Stimulated activated CD8-positive, alpha-beta memory T cell treated with anti-CD3 and anti-CD28 coated beads, Interleukin-15, amount 100 ng/mL, for 4 hours (primary cell): ENCODE data around the gene AMPD3.

Experiments used
- DNase-seq, 2 donors: peaks; one replicate each; pipeline ENCODE4 v3.0.0-alpha.2; 2020; ENCODE audit warnings: low read depth in 2 of 2

Gene AMPD3

DNA sequence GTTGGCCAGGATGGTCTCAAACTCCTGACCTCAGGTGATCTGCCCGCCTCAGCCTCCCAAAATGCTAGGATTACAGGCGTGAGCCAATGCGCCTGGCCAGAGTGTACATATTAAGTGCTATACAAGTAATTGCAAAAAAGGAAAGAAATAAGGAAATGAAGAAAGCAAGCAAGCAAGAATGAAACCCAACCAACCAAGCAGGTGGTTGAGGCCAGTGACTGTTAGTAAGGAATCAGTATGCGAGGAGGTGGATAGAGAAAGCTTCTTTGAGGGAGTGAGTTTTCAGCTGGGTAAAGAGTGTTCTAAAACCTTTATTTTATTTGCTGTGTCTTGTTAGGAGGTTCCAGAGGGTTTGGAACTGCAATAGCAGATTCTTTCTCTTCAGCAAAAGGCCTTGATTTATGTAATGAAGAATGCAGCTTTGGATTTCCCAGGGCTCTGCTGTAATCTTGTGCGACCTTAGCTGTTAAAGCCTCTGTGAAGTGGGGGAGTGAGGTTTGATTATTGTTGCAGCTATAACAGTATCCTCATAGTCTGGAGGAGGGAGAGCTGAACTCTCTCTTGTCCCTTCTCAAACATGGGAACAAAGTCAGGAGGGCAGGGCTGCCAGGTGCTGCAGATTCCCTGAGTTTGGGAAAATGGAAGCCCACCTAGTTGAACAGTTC is 5.7 kb downstream of the AMPD3 start:
- DNase-seq: no peak

DNA sequence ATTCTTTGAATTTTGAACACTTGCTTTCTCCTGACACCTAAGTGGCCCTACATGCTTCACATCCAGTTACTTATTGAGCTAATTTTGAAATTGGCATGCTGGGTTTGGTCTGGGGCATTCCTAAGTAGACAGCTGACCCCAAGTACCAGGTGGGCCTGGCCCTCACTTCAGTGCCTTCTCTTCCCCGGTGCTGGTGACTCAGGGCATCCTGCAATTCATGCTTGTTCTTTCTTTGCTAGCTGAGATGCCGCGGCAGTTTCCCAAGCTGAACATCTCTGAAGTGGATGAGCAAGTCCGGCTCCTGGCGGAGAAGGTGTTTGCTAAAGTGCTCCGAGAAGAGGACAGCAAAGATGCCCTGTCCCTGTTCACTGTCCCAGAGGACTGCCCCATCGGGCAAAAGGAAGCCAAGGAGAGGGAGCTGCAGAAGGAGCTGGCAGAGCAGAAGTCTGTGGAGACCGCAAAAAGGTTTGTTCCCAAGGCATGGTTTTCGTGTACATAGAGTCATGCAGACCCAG is 6.3 kb downstream of the AMPD3 start:
- DNase-seq: no peak

DNA sequence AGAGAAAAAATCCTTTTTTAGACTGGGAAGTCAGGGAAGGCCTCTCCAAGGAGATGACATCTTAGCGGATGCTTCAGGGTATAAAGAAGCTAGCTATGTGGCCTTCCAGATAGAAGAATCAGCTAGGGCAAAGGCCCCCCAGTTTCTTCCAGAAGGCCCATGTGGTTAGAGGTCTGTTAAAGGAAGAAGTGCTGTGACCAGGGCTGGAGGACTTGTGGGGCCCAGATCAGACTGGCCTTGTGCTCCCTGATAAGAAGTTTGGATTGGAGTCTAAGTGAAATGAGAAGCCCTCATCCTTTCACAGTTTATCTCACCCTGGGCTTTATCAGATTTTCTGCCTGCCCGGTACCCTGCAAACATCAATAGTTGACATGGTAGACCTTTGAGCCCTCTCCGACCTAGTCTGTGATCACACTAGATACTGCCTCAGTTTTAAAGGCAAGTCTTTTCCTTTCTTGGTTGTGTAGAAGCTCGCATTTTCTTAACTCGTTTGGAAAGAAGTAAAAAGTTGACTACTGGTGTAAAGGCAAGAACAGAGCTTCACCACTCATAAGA is 7.8 kb downstream of the AMPD3 start:
- DNase-seq: no peak

DNA sequence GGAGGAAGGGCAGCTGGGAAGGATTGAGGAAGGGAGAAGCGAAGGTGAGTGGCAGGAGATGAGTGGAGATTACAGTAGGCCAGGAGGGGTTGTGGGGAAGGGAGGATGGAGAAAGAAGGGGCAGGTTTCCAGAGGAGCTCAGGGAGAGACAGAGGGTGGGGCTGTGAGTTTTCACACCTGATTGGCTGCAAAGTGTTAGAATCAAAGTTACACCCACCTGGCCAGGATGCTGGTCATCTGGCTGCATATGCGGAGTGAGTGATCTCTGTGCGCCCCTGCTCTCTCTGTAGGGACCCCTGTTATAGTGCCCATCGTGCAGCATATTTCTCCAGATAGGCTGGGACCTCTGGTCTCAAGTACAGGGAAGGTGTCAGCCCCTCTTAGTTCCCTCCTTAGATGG is 18.3 kb downstream of the AMPD3 start:
- no peak for DNase-seq

DNA sequence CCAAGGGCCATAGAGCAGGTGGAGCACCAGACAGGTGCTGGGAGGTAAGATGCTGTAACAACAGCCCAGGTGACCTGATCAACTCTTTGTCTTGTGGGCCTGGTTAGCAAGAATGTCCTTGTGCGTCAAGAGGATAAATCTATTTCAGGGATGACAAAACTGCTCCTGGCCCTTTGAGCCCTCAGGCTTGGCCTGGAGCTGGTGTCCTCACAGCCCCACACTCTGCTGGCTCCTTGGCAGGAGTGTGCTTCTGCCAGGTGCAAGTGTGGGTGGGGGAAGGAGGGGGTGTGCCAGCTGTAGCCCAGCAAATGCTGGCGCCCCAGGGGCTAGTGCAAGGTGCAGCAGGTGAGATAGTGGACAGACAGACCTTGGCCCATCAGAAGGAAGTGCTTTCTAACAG is 19.5 kb downstream of the AMPD3 start:
- no peak for DNase-seq

DNA sequence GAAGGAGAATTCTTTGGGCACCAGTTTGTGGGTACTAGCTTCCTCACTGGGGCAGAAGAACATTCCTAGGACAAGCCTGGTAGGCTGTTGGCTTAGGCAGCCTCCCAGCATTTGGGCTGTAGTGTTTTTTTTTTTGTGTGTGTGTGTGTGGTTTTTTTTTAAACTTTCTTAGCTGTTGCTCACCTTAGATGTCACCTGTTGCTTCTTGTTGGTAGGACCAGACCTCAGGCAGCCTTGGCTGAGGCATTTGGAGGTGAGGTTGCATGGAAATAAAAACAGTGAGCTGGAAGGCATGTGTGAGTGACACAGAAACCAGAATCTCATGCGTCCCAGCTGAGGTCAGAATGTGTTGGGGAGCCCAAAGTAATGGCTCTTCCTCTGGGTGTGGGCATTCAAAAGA is 21.3 kb downstream of the AMPD3 start:
- DNase-seq: no peak

DNA sequence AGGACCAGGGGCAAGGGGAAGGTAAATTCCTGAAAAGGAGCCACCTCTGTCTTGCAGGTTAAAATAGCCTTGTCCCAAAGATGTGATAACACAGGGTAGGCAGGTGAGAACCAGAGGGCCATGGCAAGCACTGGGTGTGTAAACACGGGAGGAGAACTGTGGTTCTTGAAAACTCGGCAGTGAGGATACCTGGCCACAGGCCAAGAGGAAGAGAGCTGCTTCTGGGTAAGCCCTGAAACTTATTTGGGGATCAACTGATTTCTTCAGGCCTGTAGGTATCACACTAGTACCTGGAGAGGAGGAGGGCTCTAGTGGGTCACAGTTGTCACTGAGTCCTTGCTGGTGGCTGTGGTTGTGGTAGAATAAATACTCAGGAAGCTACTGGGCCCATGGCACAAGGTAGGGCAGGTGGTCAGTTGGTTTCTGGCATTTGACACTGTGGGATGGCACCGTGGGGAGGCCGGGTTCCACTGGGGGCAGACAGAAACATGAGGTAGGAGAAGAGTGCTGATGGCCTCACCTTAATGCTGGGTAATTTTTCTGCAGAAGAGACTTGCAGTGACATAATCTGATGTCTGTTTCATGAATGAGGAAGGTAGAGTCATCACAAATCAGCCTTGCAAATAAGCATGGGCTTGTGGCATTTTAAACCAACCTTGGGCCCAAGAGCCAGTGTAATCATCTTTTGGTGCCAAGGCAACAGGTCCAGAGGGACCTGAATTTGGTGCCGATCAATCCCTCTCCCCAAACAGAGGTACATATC is 22.0 kb downstream of the AMPD3 start:
- no peak for DNase-seq

DNA sequence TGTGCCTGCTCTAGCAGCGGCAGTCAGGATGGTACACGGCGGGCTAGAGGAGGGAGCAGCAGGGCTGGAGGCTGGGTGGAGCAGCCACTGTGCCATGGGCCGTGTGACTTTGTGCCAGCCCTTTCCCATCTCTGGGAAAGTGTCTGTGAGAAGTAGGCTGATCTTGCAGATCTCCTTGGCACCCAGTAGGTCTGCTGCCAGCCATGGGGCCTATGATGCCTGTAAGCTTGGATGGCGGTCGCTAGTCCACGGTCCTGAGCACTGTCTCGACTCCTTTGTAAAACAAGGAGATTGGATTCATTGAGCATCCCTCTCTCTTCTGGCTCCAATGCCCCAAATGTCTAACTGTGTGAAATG is 22.6 kb downstream of the AMPD3 start:
- no peak for DNase-seq

DNA sequence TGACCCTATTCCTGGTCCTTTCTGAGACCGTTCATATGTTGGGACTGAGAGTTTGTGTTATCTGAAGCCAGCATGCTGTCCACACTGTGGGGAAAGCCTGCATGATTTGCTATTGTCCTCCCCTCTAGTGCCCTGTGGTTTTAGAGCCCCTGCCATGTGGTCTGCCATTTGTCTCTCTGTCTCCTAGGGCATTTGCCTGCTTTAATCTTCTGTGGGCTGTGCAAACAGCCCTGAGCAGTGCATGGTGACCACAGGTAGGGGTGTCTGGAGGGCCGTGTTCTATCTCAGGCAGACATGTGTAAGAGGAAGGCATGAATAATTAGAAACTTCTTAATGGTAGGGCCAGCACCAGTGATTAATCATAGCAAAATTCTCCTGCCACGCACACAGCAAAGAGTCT is 23.0 kb downstream of the AMPD3 start:
- no peak for DNase-seq

DNA sequence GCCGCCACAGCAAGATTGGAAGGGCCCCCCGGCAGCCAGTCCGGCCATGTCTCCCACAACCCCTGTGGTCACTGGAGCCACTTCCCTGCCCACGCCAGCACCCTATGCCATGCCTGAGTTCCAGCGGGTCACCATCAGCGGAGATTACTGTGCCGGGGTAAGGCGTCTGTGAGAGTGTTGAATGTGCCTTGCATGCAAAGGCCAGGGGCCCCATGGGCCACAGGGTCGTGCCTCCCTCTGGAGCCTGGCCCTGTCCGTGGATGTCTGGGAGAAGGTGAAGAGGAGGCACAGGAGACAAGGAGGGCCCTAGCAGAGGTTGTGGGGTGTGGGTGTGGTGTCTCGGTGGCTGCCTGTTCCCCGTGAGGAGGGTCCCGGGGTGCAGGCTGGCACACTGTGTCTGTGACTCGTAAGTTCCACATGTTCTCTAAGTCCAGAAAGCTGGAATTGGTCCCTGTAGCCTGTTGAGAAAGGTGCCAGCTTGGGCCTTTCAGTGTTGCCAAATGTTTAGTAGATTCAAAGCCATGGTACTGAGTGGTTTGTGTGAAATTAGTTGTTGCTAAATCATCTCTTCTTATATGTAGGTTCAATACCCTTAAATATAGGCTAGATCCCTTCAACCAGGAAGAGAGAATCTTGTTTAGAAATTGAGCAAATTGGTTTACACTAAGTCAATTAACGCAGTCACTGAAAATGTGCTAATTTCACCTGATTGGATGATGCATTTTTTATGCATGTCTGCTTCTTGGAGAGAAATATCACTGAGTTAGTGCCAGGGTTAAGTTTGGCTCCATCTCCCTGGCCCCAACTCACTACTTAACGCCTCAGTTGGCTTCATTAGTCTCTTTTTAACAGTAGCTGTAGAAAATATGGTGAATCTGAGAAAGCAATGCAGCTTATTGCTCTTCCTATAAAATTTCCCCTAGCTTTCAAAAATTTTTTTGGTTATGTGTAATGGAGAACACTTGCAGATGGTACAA is 23.8 kb downstream of the AMPD3 start:
- DNase-seq: no peak

DNA sequence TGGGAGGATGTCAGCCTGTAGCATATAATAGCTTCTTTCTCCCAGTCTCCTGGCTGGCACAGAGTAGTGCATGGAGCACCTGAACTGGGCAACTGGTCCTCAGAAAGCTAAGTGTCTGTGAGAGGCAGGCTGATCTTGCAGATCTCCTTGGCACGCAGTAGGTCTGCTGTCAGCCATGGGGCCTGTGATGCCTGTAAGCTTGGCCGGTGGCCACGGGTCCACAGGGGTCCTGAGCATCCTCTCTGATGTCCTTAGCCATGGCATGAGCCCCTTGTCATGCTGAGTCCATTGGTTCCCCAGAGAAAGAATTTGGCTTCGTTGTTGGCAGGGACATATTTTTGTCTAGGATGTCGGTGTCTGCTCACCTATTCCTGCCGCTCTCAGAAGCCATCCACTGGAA is 25.0 kb downstream of the AMPD3 start:
- DNase-seq: no peak

DNA sequence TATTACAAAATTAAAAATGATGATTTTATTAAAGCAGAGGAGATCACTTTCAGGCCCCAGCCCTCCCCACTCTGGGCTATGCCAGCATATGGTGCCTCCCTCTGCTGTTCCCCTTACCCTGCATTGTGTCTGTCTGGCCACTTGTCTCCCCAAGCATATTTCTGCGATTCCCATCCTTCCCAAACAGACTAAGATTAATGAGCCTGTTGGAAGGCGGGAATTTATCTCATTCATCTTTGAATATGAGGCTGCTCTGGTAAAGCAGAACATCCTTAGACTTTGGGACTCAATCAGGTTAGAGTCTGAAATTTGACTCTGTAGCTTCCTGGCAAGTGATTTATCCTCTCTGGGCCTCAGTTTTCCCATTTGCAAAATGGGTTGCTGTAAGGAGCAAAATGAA is 25.7 kb downstream of the AMPD3 start:
- no peak for DNase-seq

DNA sequence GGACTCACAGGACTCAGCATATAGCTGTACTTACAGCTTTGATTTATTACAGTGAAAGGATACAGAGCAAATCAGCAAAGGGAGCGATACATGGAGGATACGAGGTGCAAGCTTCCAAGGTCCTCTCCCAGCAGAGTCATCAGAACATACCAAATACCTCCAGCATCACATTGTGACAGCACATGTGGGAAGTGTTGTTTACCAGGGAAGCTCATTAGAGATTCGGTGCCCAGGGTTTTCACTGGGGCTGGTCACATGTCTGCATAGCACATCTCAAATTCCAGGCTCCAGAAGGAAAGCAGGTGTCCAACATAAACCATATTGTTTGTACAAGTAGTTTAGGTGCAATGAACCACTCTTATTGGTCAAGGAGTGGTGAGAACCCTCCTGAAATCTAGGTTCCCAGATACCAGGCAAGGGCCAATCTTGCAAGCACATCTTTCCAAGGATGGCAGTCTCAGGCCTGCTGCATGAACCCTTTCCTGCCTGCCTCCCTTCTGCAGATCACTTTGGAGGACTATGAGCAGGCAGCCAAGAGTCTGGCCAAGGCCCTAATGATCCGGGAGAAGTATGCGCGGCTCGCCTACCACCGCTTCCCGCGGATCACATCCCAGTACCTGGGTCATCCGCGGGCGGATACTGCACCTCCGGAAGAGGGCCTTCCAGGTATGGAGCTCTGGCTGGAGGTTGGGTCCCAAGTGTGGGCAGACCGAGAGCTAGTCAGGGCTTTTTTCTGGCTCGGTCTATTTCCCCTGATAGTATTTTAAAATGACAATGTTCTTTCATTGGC is 26.7 kb downstream of the AMPD3 start:
- no peak for DNase-seq

DNA sequence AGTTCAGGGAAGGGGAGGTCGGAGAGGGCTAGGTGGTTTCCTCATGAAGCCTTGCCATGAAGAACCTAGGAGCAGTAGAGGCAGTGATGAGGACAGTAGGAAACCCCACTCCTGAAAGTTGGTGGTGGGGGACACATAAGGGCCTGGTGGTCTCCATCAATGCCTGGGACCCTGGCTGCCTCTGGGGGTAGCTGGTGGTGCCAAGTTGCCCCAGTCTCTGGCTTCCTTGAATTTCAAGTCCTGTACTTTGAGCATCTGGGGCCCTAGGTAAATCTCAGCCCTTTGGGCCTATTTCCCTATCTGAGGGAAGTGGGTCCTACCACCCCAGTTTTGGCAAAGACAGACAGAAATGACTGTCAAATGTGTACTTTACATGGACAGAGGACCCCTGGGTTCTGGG is 28.1 kb downstream of the AMPD3 start:
- no peak for DNase-seq

DNA sequence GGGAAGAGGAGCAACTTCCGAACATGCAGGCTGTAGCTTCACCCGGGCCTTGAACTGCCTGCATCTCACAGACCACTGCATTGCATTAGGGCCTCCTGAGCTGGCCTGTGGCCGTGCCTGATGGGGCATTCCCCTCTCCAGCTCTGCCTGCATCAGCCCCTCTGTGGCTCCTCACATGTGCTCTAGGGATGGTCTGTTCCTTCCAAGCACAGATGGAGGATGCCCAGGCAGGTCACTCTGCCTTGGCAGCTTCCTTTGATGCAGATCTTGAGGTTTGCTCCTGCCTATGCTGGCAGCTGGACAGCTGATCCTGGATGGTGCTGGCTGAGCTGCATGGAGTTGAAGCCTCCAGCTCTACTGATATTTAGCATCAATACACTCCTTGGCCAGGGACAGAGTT is 28.5 kb downstream of the AMPD3 start:
- no peak for DNase-seq

DNA sequence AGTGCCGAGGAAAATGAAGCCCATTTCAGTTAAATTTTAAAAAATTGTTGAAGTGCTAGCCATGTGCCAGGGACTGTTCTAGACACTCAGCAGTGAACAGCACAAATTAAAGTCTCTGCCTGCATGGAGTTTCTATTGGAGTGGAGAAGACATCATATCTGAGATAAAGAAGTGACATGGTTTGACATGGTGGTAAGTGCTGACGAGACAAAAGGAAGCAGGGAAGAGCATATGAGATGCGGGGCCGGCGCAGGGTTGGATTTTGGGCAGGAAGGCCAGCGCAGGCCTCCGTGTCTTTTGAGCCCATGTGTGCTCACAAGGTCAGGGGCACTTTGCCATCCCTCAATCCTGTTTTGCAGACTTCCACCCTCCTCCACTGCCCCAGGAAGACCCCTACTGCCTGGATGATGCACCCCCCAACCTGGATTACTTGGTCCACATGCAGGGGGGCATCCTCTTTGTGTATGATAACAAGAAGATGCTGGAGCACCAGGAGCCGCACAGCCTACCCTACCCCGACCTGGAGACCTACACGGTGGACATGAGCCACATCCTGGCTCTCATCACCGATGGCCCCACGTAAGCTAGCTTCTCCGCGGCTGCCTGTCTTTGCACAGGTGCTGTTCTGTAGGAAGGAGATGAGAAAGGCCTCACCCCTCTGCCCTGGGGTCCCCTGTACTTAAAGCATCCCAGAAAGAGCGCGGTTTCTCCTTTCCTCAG is 29.6 kb downstream of the AMPD3 start:
- DNase-seq: no peak

DNA sequence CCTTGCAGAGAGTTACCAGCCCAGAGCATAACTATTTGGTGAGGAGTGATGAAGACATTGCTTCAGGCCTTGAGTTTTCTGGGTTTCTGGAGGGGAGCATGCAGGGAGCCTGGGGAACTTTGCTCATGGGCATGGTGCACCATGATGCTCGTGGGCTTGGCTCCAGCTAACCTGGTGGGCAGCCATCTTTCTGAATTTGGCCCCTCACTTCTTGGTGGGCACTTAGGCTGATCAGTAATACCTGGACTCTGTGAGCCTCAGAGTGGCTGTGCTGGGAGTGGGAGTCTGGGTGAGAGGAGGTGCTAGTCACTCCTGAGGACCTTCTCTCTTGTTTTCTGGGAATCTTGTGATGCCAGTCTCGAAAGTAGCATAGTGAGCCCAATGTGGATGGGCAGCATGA is 30.6 kb downstream of the AMPD3 start:
- no peak for DNase-seq

DNA sequence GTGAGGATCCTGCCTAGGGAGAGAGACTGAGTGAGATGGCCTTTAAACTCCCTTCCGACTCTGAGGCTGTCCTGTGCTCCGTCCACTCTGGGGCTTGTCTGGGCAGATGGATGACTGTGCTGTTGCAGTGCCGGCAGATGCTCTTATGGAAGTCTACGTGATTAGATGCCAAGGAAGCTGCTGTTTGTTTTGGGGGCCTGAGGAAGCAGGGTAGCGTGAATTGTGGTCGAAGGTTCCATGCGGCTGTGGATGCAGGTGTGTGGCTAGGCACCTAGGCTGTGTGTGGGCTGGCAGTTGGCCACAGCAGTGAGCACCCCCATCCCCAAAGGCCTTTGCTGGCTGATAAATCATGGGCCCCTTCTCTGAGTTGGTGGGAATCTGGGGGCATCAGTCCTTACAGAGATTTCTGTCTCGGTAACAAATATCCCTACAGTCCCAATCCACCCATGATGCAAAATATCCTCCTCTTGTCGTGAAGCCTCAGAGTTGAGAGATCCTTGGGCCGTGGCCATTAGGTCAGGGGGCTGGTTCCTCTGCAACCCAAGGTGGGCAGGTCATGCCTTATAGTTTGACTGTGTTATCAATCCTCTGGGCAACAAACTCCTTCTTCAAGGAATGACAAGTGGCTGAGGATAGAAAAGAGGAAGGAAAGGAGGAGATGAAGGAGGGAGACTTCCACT is 31.2 kb downstream of the AMPD3 start:
- DNase-seq: no peak

DNA sequence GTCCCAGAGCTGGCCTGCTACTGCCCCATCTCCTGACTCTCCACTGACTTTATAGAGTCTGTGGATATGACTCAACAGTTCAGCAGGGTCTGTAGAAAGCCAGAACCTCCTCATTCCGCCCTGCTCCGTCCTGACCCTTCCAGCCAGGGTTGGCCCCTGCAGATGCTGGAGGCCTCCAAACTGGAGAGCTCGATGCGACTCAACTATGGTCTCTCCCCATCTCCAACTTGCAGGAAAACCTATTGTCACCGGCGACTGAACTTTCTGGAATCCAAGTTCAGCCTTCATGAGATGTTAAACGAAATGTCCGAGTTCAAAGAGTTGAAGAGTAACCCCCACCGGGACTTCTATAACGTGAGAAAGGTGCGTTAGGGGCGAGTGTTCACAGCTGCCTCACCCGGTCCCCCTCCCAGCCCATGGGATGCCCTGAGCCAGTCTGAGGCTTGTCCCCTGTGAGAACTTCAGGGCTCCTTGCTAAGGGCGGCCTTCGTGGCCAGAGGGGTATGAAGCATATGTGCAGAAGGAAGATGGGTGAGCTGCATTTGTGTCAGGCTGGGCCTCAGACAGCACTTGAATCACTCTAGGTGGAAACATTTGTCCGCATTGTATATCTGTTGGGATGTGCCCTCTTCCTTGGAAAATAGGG is 32.1 kb downstream of the AMPD3 start:
- DNase-seq: no peak
